HFFc6 (cell line): ENCODE measurements around the gene G6PC3. TPM values are rescaled to one million over a fixed set of nuclear protein-coding genes. Genes with fewer than 3 reads are reported as not detected.

Experiments
- DNase-seq: peaks from one replicate; pipeline ENCODE4 v3.0.0-alpha.2; 2018
- H3K27ac Mint-ChIP-seq: 2 replicates; pipeline ENCODE4 v1.8.0; 2020; ENCODE audit warnings: mild to moderate bottlenecking, mixed read lengths
- H3K27me3 Mint-ChIP-seq: 2 replicates; pipeline ENCODE4 v1.8.0; 2021; ENCODE audit warnings: mild to moderate bottlenecking, moderate library complexity, mixed read lengths; ENCODE audit not compliant: insufficient read depth
- H3K36me3 Mint-ChIP-seq: 2 replicates; pipeline ENCODE4 v1.8.0; 2021; ENCODE audit warnings: low read depth, mixed read lengths
- H3K4me1 Mint-ChIP-seq: 2 replicates; pipeline ENCODE4 v1.8.0; 2020; ENCODE audit warnings: low read depth, mixed read lengths
- H3K4me3 Mint-ChIP-seq: 2 replicates; pipeline ENCODE4 v1.8.0; 2020; ENCODE audit warnings: mild to moderate bottlenecking, moderate library complexity, mixed read lengths
- H3K9me3 Mint-ChIP-seq: 2 replicates; pipeline ENCODE4 v1.8.0; 2020; ENCODE audit warnings: mild to moderate bottlenecking, mixed read lengths
- total RNA-seq, 6 experiments: library from RNA; stranded (reverse); fragmentation: NEBNext Ultra II Directional; extraction: Animal tissue kit (Norgen Biotek cat#: 25700); gene quantifications; 2 replicates in 1 of 6; 3 replicates in 5 of 6; pipeline ENCODE4 v1.2.3, GENCODE V29; 2021
- TF ChIP-seq, protein P1 (sequence below): fragments of 200-600 bp; sonication (generic); IDR thresholded peaks from 2 replicates; pipeline ENCODE4 v1.5.0; 2021; ENCODE audit warnings: antibody characterized with exemption, mild to moderate bottlenecking

G6PC3 gene
- total RNA-seq, 6 experiments from 2014 or later: 96.6 to 123 (median 113) TPM

GRCh38 chr17:44102849-44103622 lies 32.5 kb downstream of the G6PC3 start:
- no peak for DNase-seq
- TF ChIP-seq, protein P1, sequence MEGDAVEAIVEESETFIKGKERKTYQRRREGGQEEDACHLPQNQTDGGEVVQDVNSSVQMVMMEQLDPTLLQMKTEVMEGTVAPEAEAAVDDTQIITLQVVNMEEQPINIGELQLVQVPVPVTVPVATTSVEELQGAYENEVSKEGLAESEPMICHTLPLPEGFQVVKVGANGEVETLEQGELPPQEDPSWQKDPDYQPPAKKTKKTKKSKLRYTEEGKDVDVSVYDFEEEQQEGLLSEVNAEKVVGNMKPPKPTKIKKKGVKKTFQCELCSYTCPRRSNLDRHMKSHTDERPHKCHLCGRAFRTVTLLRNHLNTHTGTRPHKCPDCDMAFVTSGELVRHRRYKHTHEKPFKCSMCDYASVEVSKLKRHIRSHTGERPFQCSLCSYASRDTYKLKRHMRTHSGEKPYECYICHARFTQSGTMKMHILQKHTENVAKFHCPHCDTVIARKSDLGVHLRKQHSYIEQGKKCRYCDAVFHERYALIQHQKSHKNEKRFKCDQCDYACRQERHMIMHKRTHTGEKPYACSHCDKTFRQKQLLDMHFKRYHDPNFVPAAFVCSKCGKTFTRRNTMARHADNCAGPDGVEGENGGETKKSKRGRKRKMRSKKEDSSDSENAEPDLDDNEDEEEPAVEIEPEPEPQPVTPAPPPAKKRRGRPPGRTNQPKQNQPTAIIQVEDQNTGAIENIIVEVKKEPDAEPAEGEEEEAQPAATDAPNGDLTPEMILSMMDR: no peak
- Mint-ChIP-seq H3K36me3 (peaks cover 17% of the 10 kb centered on the region), H3K9me3 (no peaks in the 10 kb centered on the region), H3K27ac (no peak overlapping the region), H3K27me3 (peaks cover 2% of the 10 kb centered on the region), H3K4me1 (peaks cover 49% of the 10 kb centered on the region), H3K4me3 (no peak overlapping the region)

GRCh38 chr17:44105483-44105882 lies 34.9 kb downstream of the G6PC3 start:
- H3K4me3 Mint-ChIP-seq: no peak overlapping the region
- TF ChIP-seq, protein P1: no peak
- H3K4me1 Mint-ChIP-seq: peaks cover 61% of the 10 kb centered on the region

DNA sequence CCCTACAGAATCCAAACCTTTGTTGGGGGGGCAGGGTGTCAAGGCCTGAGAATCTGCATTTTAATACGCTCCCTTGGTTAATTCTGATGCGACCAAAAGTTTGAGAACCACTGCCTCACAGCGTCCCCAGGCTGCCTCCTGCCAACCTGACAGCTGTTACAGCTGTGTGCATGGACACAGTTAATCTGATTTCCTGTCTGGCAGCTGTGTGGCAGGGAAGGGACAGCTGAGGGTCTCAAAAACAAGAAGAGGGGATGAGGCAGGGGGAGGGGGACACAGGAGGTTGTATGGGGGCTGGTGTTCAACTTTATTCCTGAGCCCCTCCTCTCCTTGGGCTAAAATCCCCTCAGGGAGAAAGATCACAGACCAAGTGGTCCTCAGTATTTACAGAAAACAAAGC lies 35.4 kb downstream of the G6PC3 start:
- H3K36me3 Mint-ChIP-seq: peaks cover 17% of the 10 kb centered on the region

More at GRCh38 chr17:44105483-44105882, 34.9 kb downstream of the G6PC3 start:
- no peak for DNase-seq
- Mint-ChIP-seq H3K27ac (no peak overlapping the region), H3K9me3 (no peaks in the 10 kb centered on the region), H3K36me3 (peaks cover 17% of the 10 kb centered on the region), H3K27me3 (peaks cover 2% of the 10 kb centered on the region)

DNA sequence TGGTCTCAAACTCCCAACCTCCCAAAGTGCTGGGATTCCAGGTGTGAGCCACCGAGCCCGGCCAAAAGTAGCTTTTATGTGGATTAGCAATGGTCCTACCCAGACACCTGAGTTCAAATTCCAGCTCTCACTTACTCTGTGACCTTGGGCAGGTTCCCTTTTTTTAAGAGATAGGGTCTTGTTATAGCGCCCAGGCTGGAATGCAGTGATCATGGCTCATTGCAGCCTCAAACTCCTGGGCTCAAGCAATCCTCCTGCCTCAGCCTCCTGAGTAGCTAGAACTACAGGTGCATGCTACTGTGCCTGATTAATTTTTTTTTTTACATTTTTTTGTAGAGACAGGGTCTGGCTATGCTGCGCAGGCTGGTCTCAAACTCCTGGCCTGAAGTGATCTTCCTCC lies 36.3 kb downstream of the G6PC3 start:
- H3K36me3 Mint-ChIP-seq: peaks cover 11% of the 10 kb centered on the region
- no peak for DNase-seq
- no peaks in the 10 kb centered on the region for H3K9me3 Mint-ChIP-seq
- no peaks in the 10 kb centered on the region; the same call in none of the 2 replicates for H3K27me3 Mint-ChIP-seq
- no peak overlapping the region for H3K4me3 Mint-ChIP-seq
- H3K27ac Mint-ChIP-seq: 0 out of 2 replicates have a peak overlapping the region, but pooled peaks have one; percentile 26
- peaks cover 59% of the 10 kb centered on the region for H3K4me1 Mint-ChIP-seq
- TF ChIP-seq, protein P1: no peak

More for the DNA sequence above, 35.4 kb downstream of the G6PC3 start:
- H3K27ac Mint-ChIP-seq: peak overlapping the region; percentile 13; the same call in 1 of the 2 replicates
- H3K27me3 Mint-ChIP-seq: peaks cover 2% of the 10 kb centered on the region
- H3K4me1 Mint-ChIP-seq: peaks cover 61% of the 10 kb centered on the region
- no peak overlapping the region for H3K4me3 Mint-ChIP-seq
- no peak for DNase-seq
- no peaks in the 10 kb centered on the region for H3K9me3 Mint-ChIP-seq
- TF ChIP-seq, protein P1: no peak

DNA sequence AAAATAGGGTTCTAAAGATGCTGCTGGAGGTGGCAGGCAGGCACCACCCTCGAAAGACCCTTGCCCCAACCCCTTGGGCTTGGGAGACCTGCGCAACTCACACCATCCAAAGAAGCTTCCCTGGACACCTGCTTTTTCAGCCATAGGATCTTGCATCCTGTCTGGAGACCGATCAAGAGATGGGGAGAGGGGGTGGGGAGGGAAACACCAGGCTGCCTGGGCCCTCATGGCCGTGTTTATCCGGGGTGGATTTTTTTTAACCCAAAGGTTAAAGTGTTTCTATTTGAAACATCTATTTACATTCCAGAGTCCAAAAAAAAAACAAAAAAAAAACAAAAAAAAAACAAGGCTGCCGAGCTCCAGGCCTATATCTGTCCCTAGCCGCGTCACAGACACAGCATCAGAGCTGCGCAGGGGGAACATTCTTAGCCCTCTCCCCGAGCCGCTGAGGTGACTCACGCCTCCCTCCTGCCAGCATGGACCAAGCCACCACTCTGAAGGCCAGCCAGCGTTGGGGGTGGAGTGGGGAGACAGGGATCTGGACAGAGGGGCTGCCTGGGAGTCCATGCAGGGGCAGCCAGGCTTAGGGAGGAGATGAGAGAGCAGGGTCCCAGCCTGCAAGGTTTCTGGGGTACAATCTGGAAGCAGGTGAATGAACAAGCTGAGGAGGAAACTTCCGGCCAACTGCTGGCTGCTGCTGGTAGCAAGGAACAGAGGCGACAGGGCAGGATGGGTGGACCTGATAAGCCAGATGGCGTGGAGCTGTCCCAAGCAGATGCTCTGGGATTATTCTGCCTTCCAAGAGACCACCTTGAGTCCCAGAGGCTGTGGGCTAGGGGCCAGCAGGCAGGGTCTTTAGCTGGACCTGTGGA lies 38.1 kb downstream of the G6PC3 start:
- TF ChIP-seq, protein P1: no peak
- Mint-ChIP-seq H3K27me3 (no peaks in the 10 kb centered on the region; the same call in none of the 2 replicates), H3K9me3 (no peaks in the 10 kb centered on the region), H3K27ac (peak overlapping the region; percentile 88), H3K4me1 (peaks cover 64% of the 10 kb centered on the region), H3K36me3 (peaks cover 4% of the 10 kb centered on the region; the same call in 1 of the 2 replicates), H3K4me3 (peak overlapping the region; percentile 86)
- DNase-seq: peak; percentile 97
